GM23338 (cell line): Measurements from ENCODE around the gene ZNF212. TPM values are rescaled to one million over a fixed set of nuclear protein-coding genes. Genes with fewer than 3 reads are reported as not detected.
A peak's percentile ranks its signal among the peaks of the same experiment; 100 is the strongest.

ENCODE experiments used
- ATAC-seq: fragments of 200-7000 bp; cut with Tn5 transposase; 3 replicates; pipeline ENCODE4 v1.9.1; 2020
- DNase-seq: peaks from one replicate; pipeline ENCODE4 v3.0.0-alpha.2; 2015; ENCODE audit warnings: low spot score
- H2AFZ ChIP-seq: fragments of 200-600 bp; sonication (generic); 2 replicates; pipeline ENCODE4 v1.8.0; 2016; ENCODE audit warnings: antibody characterized with exemption, mild to moderate bottlenecking, moderate library complexity
- H3F3A ChIP-seq: fragments of 200-600 bp; sonication (generic); replicated peaks from 2 replicates; pipeline ENCODE4 v1.8.0; 2017; ENCODE audit warnings: antibody characterized with exemption, mixed run types, low read depth
- H3K27ac ChIP-seq: fragments of 200-600 bp; sonication (generic); 2 replicates; pipeline ENCODE4 v1.6.1; 2016; ENCODE audit warnings: low read depth
- H3K27me3 ChIP-seq: fragments of 200-600 bp; sonication (generic); 2 replicates; pipeline ENCODE4 v1.8.0; 2016; ENCODE audit warnings: mild to moderate bottlenecking, mixed run types, moderate library complexity; ENCODE audit not compliant: insufficient read depth
- H3K36me3 ChIP-seq: fragments of 200-600 bp; sonication (generic); 2 replicates; pipeline ENCODE4 v1.8.0; 2016; ENCODE audit warnings: mild to moderate bottlenecking; ENCODE audit not compliant: insufficient read depth
- H3K4me1 ChIP-seq: fragments of 200-600 bp; sonication (generic); 2 replicates; pipeline ENCODE4 v1.8.0; 2016; ENCODE audit warnings: mild to moderate bottlenecking, moderate library complexity; ENCODE audit not compliant: insufficient read depth
- H3K4me2 ChIP-seq: fragments of 200-600 bp; sonication (generic); 2 replicates; pipeline ENCODE4 v1.7.1; 2017; ENCODE audit warnings: mixed run types
- H3K4me3 ChIP-seq: fragments of 200-600 bp; sonication (generic); 2 replicates; pipeline ENCODE4 v1.6.1; 2016; ENCODE audit warnings: mixed run types
- H3K79me2 ChIP-seq: fragments of 200-600 bp; sonication (generic); replicated peaks from 2 replicates; pipeline ENCODE4 v1.8.0; 2017; ENCODE audit warnings: mild to moderate bottlenecking; ENCODE audit not compliant: insufficient read depth
- H3K9me2 ChIP-seq: fragments of 200-600 bp; sonication (generic); 2 replicates; pipeline ENCODE4 v1.8.0; 2017; ENCODE audit not compliant: insufficient read depth
- H4K20me1 ChIP-seq: fragments of 200-600 bp; sonication (generic); replicated peaks from 2 replicates; pipeline ENCODE4 v1.8.0; 2017; ENCODE audit warnings: mild to moderate bottlenecking; ENCODE audit not compliant: insufficient read depth
- H3K27ac Mint-ChIP-seq: 2 replicates; pipeline ENCODE4 v1.8.0; 2020; ENCODE audit warnings: inconsistent platforms, mild to moderate bottlenecking, moderate library complexity, mixed read lengths
- H3K27me3 Mint-ChIP-seq: 3 replicates; pipeline ENCODE4 v1.8.0; 2022; ENCODE audit warnings: low read depth, mild to moderate bottlenecking, moderate library complexity, mixed read lengths, inconsistent platforms; ENCODE audit not compliant: insufficient read depth, poor library complexity
- H3K36me3 Mint-ChIP-seq: 3 replicates; pipeline ENCODE4 v1.8.0; 2021; ENCODE audit warnings: low read depth, mild to moderate bottlenecking, inconsistent platforms, moderate library complexity, mixed read lengths
- H3K4me1 Mint-ChIP-seq: 3 replicates; pipeline ENCODE4 v1.8.0; 2020; ENCODE audit warnings: mild to moderate bottlenecking, inconsistent platforms, mixed read lengths
- H3K4me3 Mint-ChIP-seq: 3 replicates; pipeline ENCODE4 v1.8.0; 2021; ENCODE audit warnings: moderate library complexity, mild to moderate bottlenecking, inconsistent platforms, mixed read lengths
- H3K9me3 Mint-ChIP-seq: 3 replicates; pipeline ENCODE4 v1.8.0; 2020; ENCODE audit warnings: moderate library complexity, mild to moderate bottlenecking, inconsistent platforms, mixed read lengths
- CREB1 ChIP-seq: fragments of 250-450 bp; sonication (Bioruptor Pico); IDR thresholded peaks from 2 replicates; pipeline ENCODE4 v1.5.0; 2020; ENCODE audit warnings: low read depth, mild to moderate bottlenecking, moderate library complexity
- EZH2 ChIP-seq: fragments of 200-600 bp; sonication (generic); IDR thresholded peaks from one replicate; pipeline ENCODE4 v1.8.0; 2017; ENCODE audit warnings: antibody characterized with exemption, mild to moderate bottlenecking, low read depth; ENCODE audit not compliant: unreplicated experiment
- EZH2phosphoT487 ChIP-seq: fragments of 200-600 bp; sonication (generic); IDR thresholded peaks from one replicate; pipeline ENCODE4 v1.8.1; 2018; ENCODE audit warnings: antibody characterized with exemption; ENCODE audit not compliant: unreplicated experiment
- JUNB ChIP-seq: IDR thresholded peaks from one replicate; pipeline ENCODE4 v1.6.1; 2016; ENCODE audit warnings: antibody characterized with exemption; ENCODE audit not compliant: unreplicated experiment
- NANOG ChIP-seq: IDR thresholded peaks from 2 replicates; pipeline ENCODE4 v1.6.1; 2016; ENCODE audit warnings: antibody characterized with exemption, borderline replicate concordance
- POLR2AphosphoS5 ChIP-seq: IDR thresholded peaks from 2 replicates; pipeline ENCODE4 v1.6.1; 2016; ENCODE audit warnings: antibody characterized with exemption, low read depth
- REST ChIP-seq: IDR thresholded peaks from one replicate; pipeline ENCODE4 v1.6.1; 2018; ENCODE audit warnings: antibody characterized with exemption; ENCODE audit not compliant: unreplicated experiment
- STAT1 ChIP-seq: IDR thresholded peaks from one replicate; pipeline ENCODE4 v1.6.1; 2016; ENCODE audit warnings: antibody characterized with exemption; ENCODE audit not compliant: unreplicated experiment
- ZNF114 ChIP-seq: fragments of 250-450 bp; sonication (Bioruptor Pico); IDR thresholded peaks from 2 replicates; pipeline ENCODE4 v1.5.0; 2020; ENCODE audit warnings: mild to moderate bottlenecking, moderate library complexity
- ZNF331 ChIP-seq: fragments of 250-450 bp; sonication (Bioruptor Pico); IDR thresholded peaks from 2 replicates; pipeline ENCODE4 v1.5.0; 2020; ENCODE audit warnings: low read depth, mild to moderate bottlenecking, moderate library complexity
- long read RNA-seq: library from polyadenylated mRNA; unstranded; transcript quantifications from one replicate; pipeline ENCODE4 v2.0.0, GENCODE V29; 2020; ENCODE audit not compliant: unreplicated experiment
- polyA plus RNA-seq: library from polyadenylated mRNA; unstranded; fragments of >200 nt; fragmentation: Nextera tagmentation; extraction: Ambion mirVana; gene quantifications from 2 replicates; pipeline ENCODE4 v1.2.1, GENCODE V29; 2016
- total RNA-seq: library from RNA; depleted of rRNA; stranded (reverse); fragments of >200 nt; shearing (Covaris generic); gene quantifications from 2 replicates; pipeline ENCODE4 v1.2.3, GENCODE V29; 2014; rRNA removed
- TF ChIP-seq, protein P1 (sequence below), 2 experiments: fragments of 200-600 bp in 1 of 2; sonication (generic) in 1 of 2; conservative IDR thresholded peaks; 2 replicates each; pipeline versions ENCODE4 v1.5.1 to v1.6.1; 2016 to 2017; ENCODE audit warnings: antibody characterized with exemption in 2 of 2, low read depth in 2 of 2, mild to moderate bottlenecking in 2 of 2, moderate library complexity in 1 of 2
- TF ChIP-seq, protein P2 (sequence below): IDR thresholded peaks from 2 replicates; pipeline ENCODE4 v1.6.1; 2016; ENCODE audit warnings: antibody characterized with exemption
- TF ChIP-seq, protein P3 (sequence below): fragments of 250-450 bp; sonication (Bioruptor Pico); IDR thresholded peaks from 2 replicates; pipeline ENCODE4 v1.5.0; 2020; ENCODE audit warnings: mild to moderate bottlenecking, moderate library complexity

Gene ZNF212
- total RNA-seq (18.0 and 18.9 TPM in 2 replicates), polyA plus RNA-seq (8.9 and 10.8 TPM in 2 replicates)
- long read RNA-seq, partial matches to known transcripts = 0 of 3 reads
- long read RNA-seq, other reads (novel, unspliced or antisense) = 0 of 3 reads

GRCh38 chr7:149239345-149240143 is at the start of gene ZNF212:
ZNF212 (plus strand) TSS chr7:149239651; CDS start chr7:149239779, 128 bp downstream.
- H4K20me1 ChIP-seq = peaks cover 9% of the 10 kb centered on the region; the same call in 1 of the 2 replicates
- H3K27me3 ChIP-seq = peaks cover 4% of the 10 kb centered on the region; the same call in 1 of the 2 replicates
- TF ChIP-seq ZNF331 = no peak
- TF ChIP-seq, protein P1, sequence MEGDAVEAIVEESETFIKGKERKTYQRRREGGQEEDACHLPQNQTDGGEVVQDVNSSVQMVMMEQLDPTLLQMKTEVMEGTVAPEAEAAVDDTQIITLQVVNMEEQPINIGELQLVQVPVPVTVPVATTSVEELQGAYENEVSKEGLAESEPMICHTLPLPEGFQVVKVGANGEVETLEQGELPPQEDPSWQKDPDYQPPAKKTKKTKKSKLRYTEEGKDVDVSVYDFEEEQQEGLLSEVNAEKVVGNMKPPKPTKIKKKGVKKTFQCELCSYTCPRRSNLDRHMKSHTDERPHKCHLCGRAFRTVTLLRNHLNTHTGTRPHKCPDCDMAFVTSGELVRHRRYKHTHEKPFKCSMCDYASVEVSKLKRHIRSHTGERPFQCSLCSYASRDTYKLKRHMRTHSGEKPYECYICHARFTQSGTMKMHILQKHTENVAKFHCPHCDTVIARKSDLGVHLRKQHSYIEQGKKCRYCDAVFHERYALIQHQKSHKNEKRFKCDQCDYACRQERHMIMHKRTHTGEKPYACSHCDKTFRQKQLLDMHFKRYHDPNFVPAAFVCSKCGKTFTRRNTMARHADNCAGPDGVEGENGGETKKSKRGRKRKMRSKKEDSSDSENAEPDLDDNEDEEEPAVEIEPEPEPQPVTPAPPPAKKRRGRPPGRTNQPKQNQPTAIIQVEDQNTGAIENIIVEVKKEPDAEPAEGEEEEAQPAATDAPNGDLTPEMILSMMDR (conservative IDR thresholded peaks at IDR 0.05; ENCODE audit: low read depth in 2 of 2) = peak; percentile 71 to 94
- no peak for TF ChIP-seq EZH2
- TF ChIP-seq JUNB = no peak
- no peak for TF ChIP-seq REST
- TF ChIP-seq NANOG = no peak
- TF ChIP-seq CREB1 (CRISPR knock-in tag) = no peak
- TF ChIP-seq, protein P2, sequence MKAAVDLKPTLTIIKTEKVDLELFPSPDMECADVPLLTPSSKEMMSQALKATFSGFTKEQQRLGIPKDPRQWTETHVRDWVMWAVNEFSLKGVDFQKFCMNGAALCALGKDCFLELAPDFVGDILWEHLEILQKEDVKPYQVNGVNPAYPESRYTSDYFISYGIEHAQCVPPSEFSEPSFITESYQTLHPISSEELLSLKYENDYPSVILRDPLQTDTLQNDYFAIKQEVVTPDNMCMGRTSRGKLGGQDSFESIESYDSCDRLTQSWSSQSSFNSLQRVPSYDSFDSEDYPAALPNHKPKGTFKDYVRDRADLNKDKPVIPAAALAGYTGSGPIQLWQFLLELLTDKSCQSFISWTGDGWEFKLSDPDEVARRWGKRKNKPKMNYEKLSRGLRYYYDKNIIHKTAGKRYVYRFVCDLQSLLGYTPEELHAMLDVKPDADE = peak; percentile 78
- TF ChIP-seq, protein P3, sequence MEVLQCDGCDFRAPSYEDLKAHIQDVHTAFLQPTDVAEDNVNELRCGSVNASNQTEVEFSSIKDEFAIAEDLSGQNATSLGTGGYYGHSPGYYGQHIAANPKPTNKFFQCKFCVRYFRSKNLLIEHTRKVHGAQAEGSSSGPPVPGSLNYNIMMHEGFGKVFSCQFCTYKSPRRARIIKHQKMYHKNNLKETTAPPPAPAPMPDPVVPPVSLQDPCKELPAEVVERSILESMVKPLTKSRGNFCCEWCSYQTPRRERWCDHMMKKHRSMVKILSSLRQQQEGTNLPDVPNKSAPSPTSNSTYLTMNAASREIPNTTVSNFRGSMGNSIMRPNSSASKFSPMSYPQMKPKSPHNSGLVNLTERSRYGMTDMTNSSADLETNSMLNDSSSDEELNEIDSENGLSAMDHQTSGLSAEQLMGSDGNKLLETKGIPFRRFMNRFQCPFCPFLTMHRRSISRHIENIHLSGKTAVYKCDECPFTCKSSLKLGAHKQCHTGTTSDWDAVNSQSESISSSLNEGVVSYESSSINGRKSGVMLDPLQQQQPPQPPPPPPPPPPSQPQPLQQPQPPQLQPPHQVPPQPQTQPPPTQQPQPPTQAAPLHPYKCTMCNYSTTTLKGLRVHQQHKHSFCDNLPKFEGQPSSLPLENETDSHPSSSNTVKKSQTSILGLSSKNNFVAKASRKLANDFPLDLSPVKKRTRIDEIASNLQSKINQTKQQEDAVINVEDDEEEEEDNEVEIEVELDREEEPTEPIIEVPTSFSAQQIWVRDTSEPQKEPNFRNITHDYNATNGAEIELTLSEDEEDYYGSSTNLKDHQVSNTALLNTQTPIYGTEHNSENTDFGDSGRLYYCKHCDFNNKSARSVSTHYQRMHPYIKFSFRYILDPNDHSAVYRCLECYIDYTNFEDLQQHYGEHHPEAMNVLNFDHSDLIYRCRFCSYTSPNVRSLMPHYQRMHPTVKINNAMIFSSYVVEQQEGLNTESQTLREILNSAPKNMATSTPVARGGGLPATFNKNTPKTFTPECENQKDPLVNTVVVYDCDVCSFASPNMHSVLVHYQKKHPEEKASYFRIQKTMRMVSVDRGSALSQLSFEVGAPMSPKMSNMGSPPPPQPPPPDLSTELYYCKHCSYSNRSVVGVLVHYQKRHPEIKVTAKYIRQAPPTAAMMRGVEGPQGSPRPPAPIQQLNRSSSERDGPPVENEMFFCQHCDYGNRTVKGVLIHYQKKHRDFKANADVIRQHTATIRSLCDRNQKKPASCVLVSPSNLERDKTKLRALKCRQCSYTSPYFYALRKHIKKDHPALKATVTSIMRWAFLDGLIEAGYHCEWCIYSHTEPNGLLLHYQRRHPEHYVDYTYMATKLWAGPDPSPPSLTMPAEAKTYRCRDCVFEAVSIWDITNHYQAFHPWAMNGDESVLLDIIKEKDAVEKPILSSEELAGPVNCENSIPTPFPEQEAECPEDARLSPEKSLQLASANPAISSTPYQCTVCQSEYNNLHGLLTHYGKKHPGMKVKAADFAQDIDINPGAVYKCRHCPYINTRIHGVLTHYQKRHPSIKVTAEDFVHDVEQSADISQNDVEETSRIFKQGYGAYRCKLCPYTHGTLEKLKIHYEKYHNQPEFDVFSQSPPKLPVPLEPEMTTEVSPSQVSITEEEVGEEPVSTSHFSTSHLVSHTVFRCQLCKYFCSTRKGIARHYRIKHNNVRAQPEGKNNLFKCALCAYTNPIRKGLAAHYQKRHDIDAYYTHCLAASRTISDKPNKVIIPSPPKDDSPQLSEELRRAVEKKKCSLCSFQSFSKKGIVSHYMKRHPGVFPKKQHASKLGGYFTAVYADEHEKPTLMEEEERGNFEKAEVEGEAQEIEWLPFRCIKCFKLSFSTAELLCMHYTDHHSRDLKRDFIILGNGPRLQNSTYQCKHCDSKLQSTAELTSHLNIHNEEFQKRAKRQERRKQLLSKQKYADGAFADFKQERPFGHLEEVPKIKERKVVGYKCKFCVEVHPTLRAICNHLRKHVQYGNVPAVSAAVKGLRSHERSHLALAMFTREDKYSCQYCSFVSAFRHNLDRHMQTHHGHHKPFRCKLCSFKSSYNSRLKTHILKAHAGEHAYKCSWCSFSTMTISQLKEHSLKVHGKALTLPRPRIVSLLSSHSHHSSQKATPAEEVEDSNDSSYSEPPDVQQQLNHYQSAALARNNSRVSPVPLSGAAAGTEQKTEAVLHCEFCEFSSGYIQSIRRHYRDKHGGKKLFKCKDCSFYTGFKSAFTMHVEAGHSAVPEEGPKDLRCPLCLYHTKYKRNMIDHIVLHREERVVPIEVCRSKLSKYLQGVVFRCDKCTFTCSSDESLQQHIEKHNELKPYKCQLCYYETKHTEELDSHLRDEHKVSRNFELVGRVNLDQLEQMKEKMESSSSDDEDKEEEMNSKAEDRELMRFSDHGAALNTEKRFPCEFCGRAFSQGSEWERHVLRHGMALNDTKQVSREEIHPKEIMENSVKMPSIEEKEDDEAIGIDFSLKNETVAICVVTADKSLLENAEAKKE (CRISPR knock-in tag) = no peak
- TF ChIP-seq EZH2phosphoT487 = no peak
- TF ChIP-seq ZNF114 (CRISPR knock-in tag) = no peak
- peak; percentile 69 for TF ChIP-seq POLR2AphosphoS5
- TF ChIP-seq STAT1 = no peak
- peaks cover 15% of the 10 kb centered on the region for H3K36me3 Mint-ChIP-seq
- peaks cover 9% of the 10 kb centered on the region for H3K4me1 Mint-ChIP-seq
- peaks cover 7% of the 10 kb centered on the region; the same call in 2 of the 3 replicates for H3K9me3 Mint-ChIP-seq
- H2AFZ ChIP-seq = peak within 1 kb of the TSS; percentile 95
- peaks cover 3% of the 10 kb centered on the region; the same call in 1 of the 2 replicates for H3F3A ChIP-seq
- DNase-seq = peak; percentile 96
- peak within 1 kb of the TSS; percentile 88 for H3K27ac Mint-ChIP-seq
- H3K4me3 ChIP-seq = peak within 1 kb of the TSS; percentile 100
- peak within 1 kb of the TSS; percentile 97 for H3K4me2 ChIP-seq
- H3K9me2 ChIP-seq = no peaks in the 10 kb centered on the region
- H3K27ac ChIP-seq = peak within 1 kb of the TSS; percentile 74; the same call in 1 of the 2 replicates
- peaks cover 46% of the 10 kb centered on the region for H3K79me2 ChIP-seq
- ATAC-seq = peak; percentile 100
- H3K36me3 ChIP-seq = no peaks in the 10 kb centered on the region
- H3K27me3 Mint-ChIP-seq = peaks cover 3% of the 10 kb centered on the region
- 0 out of 2 replicates have a peak, but pooled peaks cover 7% of the 10 kb centered on the region for H3K4me1 ChIP-seq
- H3K4me3 Mint-ChIP-seq = peak within 1 kb of the TSS; percentile 98
